Ammon's horn (tissue), 1 donor: ENCODE results near the gene HDLBP.

ENCODE experiments used
- DNase-seq: peaks from one replicate; pipeline ENCODE4 v3.0.0-alpha.2; 2016; ENCODE audit warnings: low spot score

Gene HDLBP

GRCh38 chr2:241315093-241315878, at the start of gene HDLBP:
TSS of gene HDLBP (minus strand) at chr2:241315672. CDS start at chr2:241266869, 48,803 bp downstream.
- peak; percentile 98 for DNase-seq

GRCh38 chr2:241364781-241365180, 49.3 kb upstream of the HDLBP start:
- no peak for DNase-seq

- DNase-seq, result no peak
These were observed 48.0 kb upstream of the HDLBP start for GRCh38 chr2:241363426-241363825.

GRCh38 chr2:241359481-241360045, 44.1 kb upstream of the HDLBP start:
- no peak for DNase-seq

GRCh38 chr2:241358470-241358869, 43.0 kb upstream of the HDLBP start:
- DNase-seq, result no peak

GRCh38 chr2:241357531-241357930, 42.1 kb upstream of the HDLBP start:
- no peak for DNase-seq

GRCh38 chr2:241356871-241357260, 41.4 kb upstream of the HDLBP start:
- DNase-seq, result no peak

- peak; percentile 100 for DNase-seq
These were observed 40.8 kb upstream of the HDLBP start, which contains the start of gene FARP2 for GRCh38 chr2:241355983-241356870. TSS of gene FARP2 (plus strand) at chr2:241356285. CDS start at chr2:241373108, 16,823 bp downstream.

- DNase-seq, result peak; percentile 68
These were observed 39.5 kb upstream of the HDLBP start for GRCh38 chr2:241354668-241355658.

- DNase-seq, result no peak
These were observed 36.8 kb upstream of the HDLBP start for GRCh38 chr2:241352227-241352626.

- DNase-seq, result no peak
These were observed 36.2 kb upstream of the HDLBP start for GRCh38 chr2:241351640-241352031.

- DNase-seq, result no peak
These were observed 35.6 kb upstream of the HDLBP start for GRCh38 chr2:241350878-241351639.

GRCh38 chr2:241350530-241350877, 35.0 kb upstream of the HDLBP start:
- DNase-seq, result no peak

- DNase-seq, result no peak
These were observed 34.5 kb upstream of the HDLBP start for GRCh38 chr2:241349941-241350340.

GRCh38 chr2:241344925-241345651, 29.6 kb upstream of the HDLBP start:
- DNase-seq, result no peak

GRCh38 chr2:241340631-241341163, 25.2 kb upstream of the HDLBP start:
- DNase-seq, result no peak

- no peak for DNase-seq
These were observed 24.6 kb upstream of the HDLBP start for GRCh38 chr2:241339839-241340630.

- DNase-seq, result no peak
These were observed 19.3 kb upstream of the HDLBP start for GRCh38 chr2:241334813-241335212.

- DNase-seq, result no peak
These were observed 15.1 kb upstream of the HDLBP start for GRCh38 chr2:241330616-241330981.
